H1 (cell line): ENCODE results near the gene IKZF3. TPM values are rescaled to one million over a fixed set of nuclear protein-coding genes. Genes with fewer than 3 reads are reported as not detected.

ENCODE experiments used
- CTCF ChIA-PET: fragments of 300-600 bp; sonication (Branson Sonifier 250); formaldehyde crosslinking; loops from one replicate; lab custom pipeline; 2021; ENCODE audit not compliant: partially characterized antibody; lab: Charles Lee
- POLR2A ChIA-PET: fragments of 300-600 bp; sonication (Branson Sonifier 250); formaldehyde crosslinking; loops from one replicate; lab custom pipeline; 2021; ENCODE audit warnings: inconsistent platforms; ENCODE audit not compliant: partially characterized antibody; lab: Charles Lee
- DNase-seq, 2 experiments: peaks; one replicate each; pipeline versions ENCODE4 v3.0.0 to v3.0.0-alpha.2; 2010 to 2022; ENCODE audit warnings: low spot score in 2 of 2, low read depth in 1 of 2, mixed read lengths in 1 of 2
- FAIRE-seq: peaks from 2 replicates; lab custom pipeline; 2011; peaks lifted over from hg19 to GRCh38; lab: Jason Lieb, UNC
- H2AFZ ChIP-seq: 2 replicates; pipeline ENCODE4 v1.8.1; 2012; ENCODE audit warnings: low read length, inconsistent platforms
- H2AK5ac ChIP-seq: 2 replicates; pipeline ENCODE4 v1.6.1; 2013; ENCODE audit warnings: low read depth, low read length
- H2BK120ac ChIP-seq: replicated peaks from 2 replicates; pipeline ENCODE3; 2013; ENCODE audit warnings: low read depth, low read length, inconsistent platforms
- H2BK12ac ChIP-seq: 2 replicates; pipeline ENCODE4 v1.6.1; 2013; ENCODE audit warnings: low read depth, low read length
- H2BK15ac ChIP-seq: 2 replicates; pipeline ENCODE4 v1.6.1; 2013; ENCODE audit warnings: low read length
- H2BK20ac ChIP-seq: 2 replicates; pipeline ENCODE4 v1.6.1; 2013; ENCODE audit warnings: low read length
- H2BK5ac ChIP-seq: 2 replicates; pipeline ENCODE4 v1.6.1; 2013; ENCODE audit warnings: low read depth, low read length
- H3K14ac ChIP-seq: 2 replicates; pipeline ENCODE4 v1.6.1; 2013; ENCODE audit warnings: inconsistent platforms; ENCODE audit not compliant: insufficient read length
- H3K18ac ChIP-seq: 2 replicates; pipeline ENCODE4 v1.6.1; 2013; ENCODE audit warnings: low read length; ENCODE audit errors: extremely low read depth
- H3K23ac ChIP-seq: 2 replicates; pipeline ENCODE4 v1.6.1; 2013; ENCODE audit warnings: inconsistent platforms; ENCODE audit not compliant: insufficient read length
- H3K23me2 ChIP-seq: 2 replicates; pipeline ENCODE4 v1.6.1; 2013; ENCODE audit warnings: low read depth, low read length
- H3K27ac ChIP-seq: 2 replicates; pipeline ENCODE4 v1.6.1; 2011; ENCODE audit warnings: low read depth, low read length, inconsistent platforms
- H3K27me3 ChIP-seq, 4 experiments: replicated peaks in 1 of 4; 1 replicate in 1 of 4; 2 replicates in 3 of 4; pipeline versions ENCODE4 v1.6.1 to v1.8.1; 2011 to 2013; ENCODE audit warnings: low read length in 3 of 4, mild to moderate bottlenecking in 3 of 4, inconsistent platforms in 2 of 4, mixed read lengths in 2 of 4, moderate library complexity in 1 of 4; ENCODE audit not compliant: control insufficient read depth in 3 of 4, insufficient read depth in 3 of 4; ENCODE audit errors: extremely low read depth in 1 of 4
- H3K36me3 ChIP-seq, 4 experiments: 2 replicates each; pipeline versions ENCODE4 v1.6.1 to v1.8.1; 2011 to 2013; ENCODE audit warnings: mild to moderate bottlenecking in 4 of 4, low read length in 3 of 4, moderate library complexity in 2 of 4, control low read depth in 1 of 4, inconsistent platforms in 1 of 4; ENCODE audit not compliant: insufficient read depth in 4 of 4, control insufficient read depth in 2 of 4
- H3K4ac ChIP-seq: replicated peaks from 2 replicates; pipeline ENCODE3; 2013; ENCODE audit warnings: low read length, low read depth, mixed read lengths, inconsistent platforms; ENCODE audit not compliant: insufficient read length
- H3K4me1 ChIP-seq, 4 experiments: replicated peaks in 1 of 4; 1 replicate in 1 of 4; 2 replicates in 3 of 4; pipeline versions ENCODE4 v1.6.1 to v1.8.1; 2011 to 2013; ENCODE audit warnings: low read length in 3 of 4, inconsistent platforms in 2 of 4, mixed read lengths in 1 of 4; ENCODE audit not compliant: insufficient read depth in 4 of 4, control insufficient read depth in 3 of 4
- H3K4me2 ChIP-seq, 2 experiments: 2 replicates each; pipeline versions ENCODE4 v1.6.1 to v1.8.1; 2011 to 2013; ENCODE audit warnings: low read depth in 2 of 2, low read length in 2 of 2, control low read depth in 1 of 2, inconsistent platforms in 1 of 2, mild to moderate bottlenecking in 1 of 2; ENCODE audit not compliant: insufficient read depth in 1 of 2
- H3K4me3 ChIP-seq, 4 experiments: fragments of 200-600, 300-600 bp in 1 of 4; sonication (generic), shearing (Covaris generic), sonication (Bioruptor Twin) in 1 of 4; 2 replicates each; pipeline versions ENCODE4 v1.5.1 to v1.8.1; 2011 to 2016; ENCODE audit warnings: low read length in 4 of 4, low read depth in 3 of 4, control low read depth in 2 of 4, inconsistent platforms in 2 of 4, mild to moderate bottlenecking in 2 of 4, mixed read lengths in 1 of 4, moderate library complexity in 1 of 4; ENCODE audit not compliant: insufficient read depth in 2 of 4; ENCODE audit errors: extremely low read depth in 1 of 4
- H3K56ac ChIP-seq: replicated peaks from 2 replicates; pipeline ENCODE3; 2013; ENCODE audit warnings: low read depth, mild to moderate bottlenecking, mixed read lengths, low read length, inconsistent platforms; ENCODE audit not compliant: insufficient read length
- H3K79me1 ChIP-seq: 2 replicates; pipeline ENCODE4 v1.6.1; 2013; ENCODE audit warnings: low read depth, low read length, control low read depth
- H3K79me2 ChIP-seq, 2 experiments: 2 replicates each; pipeline versions ENCODE4 v1.6.1 to v1.8.1; 2012 to 2013; ENCODE audit warnings: low read length in 2 of 2, mild to moderate bottlenecking in 2 of 2, inconsistent platforms in 1 of 2; ENCODE audit not compliant: insufficient read depth in 2 of 2, control insufficient read depth in 1 of 2
- H3K9ac ChIP-seq, 4 experiments: replicated peaks in 1 of 4; 1 replicate in 1 of 4; 2 replicates in 3 of 4; pipeline versions ENCODE4 v1.6.1 to v1.8.1; 2011 to 2013; ENCODE audit warnings: low read depth in 3 of 4, low read length in 3 of 4, control low read depth in 2 of 4, mild to moderate bottlenecking in 2 of 4, moderate library complexity in 2 of 4, inconsistent platforms in 1 of 4; ENCODE audit errors: extremely low read depth in 1 of 4
- H3K9me3 ChIP-seq, 2 experiments: 2 replicates each; pipeline versions ENCODE4 v1.6.1 to v1.8.1; 2012 to 2013; ENCODE audit warnings: mild to moderate bottlenecking in 2 of 2, moderate library complexity in 2 of 2, control low read depth in 1 of 2, inconsistent platforms in 1 of 2, low read depth in 1 of 2, low read length in 1 of 2, mixed read lengths in 1 of 2; ENCODE audit not compliant: insufficient read depth in 2 of 2
- H4K20me1 ChIP-seq, 2 experiments: replicated peaks in 1 of 2; 2 replicates each; pipeline versions ENCODE3 to v1.8.1; 2011 to 2013; ENCODE audit warnings: inconsistent platforms in 2 of 2, low read length in 2 of 2, mild to moderate bottlenecking in 1 of 2; ENCODE audit not compliant: insufficient read depth in 2 of 2, control insufficient read depth in 1 of 2
- H4K5ac ChIP-seq: 2 replicates; pipeline ENCODE4 v1.6.1; 2013; ENCODE audit warnings: low read length, low read depth, mixed read lengths, inconsistent platforms; ENCODE audit not compliant: insufficient read length
- H4K8ac ChIP-seq: 2 replicates; pipeline ENCODE4 v1.8.0; 2013; ENCODE audit warnings: mild to moderate bottlenecking, moderate library complexity, low read length, inconsistent platforms; ENCODE audit not compliant: insufficient read depth; ENCODE audit errors: extremely low read depth
- H4K91ac ChIP-seq: replicated peaks from 2 replicates; pipeline ENCODE3; 2013; ENCODE audit warnings: low read length, mixed read lengths, inconsistent platforms; ENCODE audit not compliant: insufficient read length
- EGR1 ChIP-seq: IDR thresholded peaks from 2 replicates; pipeline ENCODE4 v1.6.1; 2011; ENCODE audit warnings: low read depth, low read length, borderline replicate concordance
- GTF2F1 ChIP-seq: IDR thresholded peaks from 2 replicates; pipeline ENCODE4 v1.6.1; 2012; ENCODE audit warnings: low read depth, low read length, improper control_type of control experiment, borderline replicate concordance
- KDM4A ChIP-seq: IDR thresholded peaks from one replicate; pipeline ENCODE4 v1.7.1; 2012; ENCODE audit warnings: low read depth, mild to moderate bottlenecking, moderate library complexity, low read length, inconsistent platforms; ENCODE audit not compliant: severe bottlenecking
- RAD21 ChIP-seq, 2 experiments: IDR thresholded peaks in 1 of 2; conservative IDR thresholded peaks in 1 of 2; 2 replicates each; pipeline ENCODE4 v1.6.1; 2011; ENCODE audit warnings: low read depth in 2 of 2, low read length in 2 of 2, improper control_type of control experiment in 1 of 2, inconsistent platforms in 1 of 2, mild to moderate bottlenecking in 1 of 2, moderate library complexity in 1 of 2
- polyA plus RNA-seq, 7 experiments: library from polyadenylated mRNA; depleted of rRNA in 3 of 7; stranded (reverse) in 5 of 7; unstranded in 2 of 7; fragments of >200 nt in 5 of 7; fragments of 200-250 nt in 2 of 7; gene quantifications; 1 replicate in 5 of 7; 2 replicates in 1 of 7; 4 replicates in 1 of 7; pipeline versions ENCODE4 v1.2.1 to v1.2.3, GENCODE V29; 2011 to 2013; ENCODE audit warnings: missing spikeins in 2 of 7, mixed read lengths in 2 of 7
- total RNA-seq: library from RNA; stranded (reverse); fragmentation: NEBNext Ultra II Directional; extraction: Animal tissue kit (Norgen Biotek cat#: 25700); gene quantifications from 2 replicates; pipeline ENCODE4 v1.2.1, GENCODE V29; 2021
- TF ChIP-seq, protein P1 (sequence below): IDR thresholded peaks from 2 replicates; pipeline ENCODE4 v1.6.1; 2012; ENCODE audit warnings: low read length, inconsistent platforms

IKZF3 gene
- total and polyA plus RNA-seq, 2 of the 8 experiments (the other 6 are each of a cell fraction or from before 2014, with no cell fraction given): 0.23 to 0.56 TPM

GRCh38 chr17:39816272-39816671, 47.8 kb downstream of the IKZF3 start:
- Histone ChIP-seq H3K27me3 (no peaks in the 10 kb centered on the region), H2BK12ac (no peak overlapping the region), H3K27ac (no peak overlapping the region), H4K8ac (no peak overlapping the region), H4K91ac (no peak overlapping the region), H3K23me2 (no peaks in the 10 kb centered on the region; the same call in 1 of the 2 replicates), H3K79me1 (no peaks in the 10 kb centered on the region), H3K4me3 (no peak overlapping the region), H2BK20ac (no peak overlapping the region), H2BK5ac (no peak overlapping the region), H3K4me1 (peaks cover 0 to 5% (median 1%) of the 10 kb centered on the region in 4 experiments; a peak in 2 of 7 replicates), H3K4ac (no peak overlapping the region), H4K20me1 (no peaks in the 10 kb centered on the region), H3K56ac (no peak overlapping the region), H2AFZ (no peak overlapping the region), H4K5ac (no peak overlapping the region), H3K9me3 (no peaks in the 10 kb centered on the region), H3K79me2 (no peaks in the 10 kb centered on the region), H2AK5ac (no peak overlapping the region), H3K36me3 (no peaks in the 10 kb centered on the region), H3K9ac (no peak overlapping the region), H3K23ac (no peak overlapping the region), H2BK120ac (no peak overlapping the region), H3K4me2 (no peak overlapping the region), H3K18ac (no peak overlapping the region), H2BK15ac (no peak overlapping the region), H3K14ac (no peak overlapping the region)
- CTCF ChIA-PET: no interaction called here
- no peak for TF ChIP-seq RAD21 (IDR thresholded peaks at IDR 0.05 in 1 of 2, conservative IDR thresholded peaks at IDR 0.05 in 1 of 2; ENCODE audit: low read depth in 2 of 2, low read length in 2 of 2)
- no peak for TF ChIP-seq GTF2F1
- no peak for TF ChIP-seq KDM4A
- TF ChIP-seq, protein P1, sequence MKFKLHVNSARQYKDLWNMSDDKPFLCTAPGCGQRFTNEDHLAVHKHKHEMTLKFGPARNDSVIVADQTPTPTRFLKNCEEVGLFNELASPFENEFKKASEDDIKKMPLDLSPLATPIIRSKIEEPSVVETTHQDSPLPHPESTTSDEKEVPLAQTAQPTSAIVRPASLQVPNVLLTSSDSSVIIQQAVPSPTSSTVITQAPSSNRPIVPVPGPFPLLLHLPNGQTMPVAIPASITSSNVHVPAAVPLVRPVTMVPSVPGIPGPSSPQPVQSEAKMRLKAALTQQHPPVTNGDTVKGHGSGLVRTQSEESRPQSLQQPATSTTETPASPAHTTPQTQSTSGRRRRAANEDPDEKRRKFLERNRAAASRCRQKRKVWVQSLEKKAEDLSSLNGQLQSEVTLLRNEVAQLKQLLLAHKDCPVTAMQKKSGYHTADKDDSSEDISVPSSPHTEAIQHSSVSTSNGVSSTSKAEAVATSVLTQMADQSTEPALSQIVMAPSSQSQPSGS: no peak
- TF ChIP-seq EGR1: no peak
- no peak for FAIRE-seq
- POLR2A ChIA-PET: interaction anchor here (1.5 kb wide), 1 partner anchor 18 kb away, joined by 3 read pairs; no protein-coding TSS in a partner anchor
- no peak for DNase-seq
